H1 (cell line): ENCODE data around the gene NAGLU.

Experiments used
- ATF3 ChIP-seq: IDR thresholded peaks from 2 replicates; pipeline ENCODE4 v1.6.1; 2011; ENCODE audit warnings: low read depth, mild to moderate bottlenecking, low read length; ENCODE audit not compliant: insufficient read depth
- CTCF ChIP-seq, 3 experiments: IDR thresholded peaks; 1 replicate in 2 of 3; 2 replicates in 1 of 3; pipeline versions ENCODE4 v1.5.1 to v1.6.1; 2011; ENCODE audit warnings: low read length in 3 of 3, mild to moderate bottlenecking in 3 of 3, inconsistent platforms in 2 of 3, low read depth in 1 of 3, moderate library complexity in 1 of 3; ENCODE audit not compliant: insufficient read depth in 1 of 3; ENCODE audit errors: control extremely low read depth in 1 of 3
- EGR1 ChIP-seq: IDR thresholded peaks from 2 replicates; pipeline ENCODE4 v1.6.1; 2011; ENCODE audit warnings: low read depth, low read length, borderline replicate concordance
- EP300 ChIP-seq, 2 experiments: IDR thresholded peaks; 1 replicate in 1 of 2; 2 replicates in 1 of 2; pipeline ENCODE4 v1.6.1; 2011 to 2012; ENCODE audit warnings: low read depth in 2 of 2, low read length in 2 of 2, mild to moderate bottlenecking in 2 of 2, borderline replicate concordance in 1 of 2, inconsistent platforms in 1 of 2, moderate library complexity in 1 of 2
- EZH2 ChIP-seq: fragments of 200-600 bp; sonication (generic); IDR thresholded peaks from 2 replicates; pipeline ENCODE4 v1.7.1; 2012; ENCODE audit warnings: low read depth, mild to moderate bottlenecking, moderate library complexity, low read length, inconsistent platforms; ENCODE audit not compliant: severe bottlenecking
- FOSL1 ChIP-seq: IDR thresholded peaks from 2 replicates; pipeline ENCODE4 v1.6.1; 2011; ENCODE audit warnings: mild to moderate bottlenecking, low read depth, low read length, moderate library complexity; ENCODE audit not compliant: insufficient read depth
- GTF2F1 ChIP-seq: IDR thresholded peaks from 2 replicates; pipeline ENCODE4 v1.6.1; 2012; ENCODE audit warnings: low read depth, low read length, improper control_type of control experiment, borderline replicate concordance
- POLR2A ChIP-seq, 2 experiments: IDR thresholded peaks; 1 replicate in 1 of 2; 2 replicates in 1 of 2; pipeline ENCODE4 v1.6.1; 2011; ENCODE audit warnings: low read depth in 2 of 2, low read length in 2 of 2, mild to moderate bottlenecking in 2 of 2; ENCODE audit errors: control extremely low read depth in 1 of 2
- POLR2AphosphoS5 ChIP-seq: IDR thresholded peaks from 2 replicates; pipeline ENCODE4 v1.6.1; 2011; ENCODE audit warnings: low read depth, low read length
- RFX5 ChIP-seq: IDR thresholded peaks from 2 replicates; pipeline ENCODE4 v1.6.1; 2011; ENCODE audit warnings: low read depth, low read length, improper control_type of control experiment, borderline replicate concordance
- RXRA ChIP-seq: IDR thresholded peaks from 2 replicates; pipeline ENCODE4 v1.6.1; 2011; ENCODE audit warnings: low read depth, mild to moderate bottlenecking, low read length, moderate library complexity; ENCODE audit not compliant: insufficient read depth
- TAF7 ChIP-seq: optimal IDR thresholded peaks from 2 replicates; pipeline ENCODE3; 2011; ENCODE audit warnings: low read depth, mild to moderate bottlenecking, inconsistent platforms, low read length, moderate library complexity, borderline replicate concordance
- TCF12 ChIP-seq: IDR thresholded peaks from 2 replicates; pipeline ENCODE4 v1.6.1; 2011; ENCODE audit warnings: low read depth, mild to moderate bottlenecking, low read length

- TF ChIP-seq FOSL1 (no peak), GTF2F1 (no peak), CTCF (IDR thresholded peaks at IDR 0.05; ENCODE audit: control extremely low read depth in 1 of 3, insufficient read depth in 1 of 3, low read depth in 1 of 3, low read length in 3 of 3) (no peak), POLR2A (IDR thresholded peaks at IDR 0.05; ENCODE audit: control extremely low read depth in 1 of 2, low read depth in 2 of 2, low read length in 2 of 2) (no peak), EZH2 (no peak), POLR2AphosphoS5 (no peak), EP300 (IDR thresholded peaks at IDR 0.05; ENCODE audit: borderline replicate concordance in 1 of 2, low read depth in 2 of 2, low read length in 2 of 2) (no peak), ATF3 (no peak), RFX5 (no peak), EGR1 (no peak), TAF7 (no peak), RXRA (no peak), TCF12 (no peak)
Observed at GRCh38 chr17:42521666-42522262, 14.3 kb upstream of the NAGLU start.
